ENCODE results near the gene C1QTNF9.
"Not testable (repeated sequence)": the region's sequence is repeated elsewhere in the genome, so short reads cannot be mapped to it uniquely, and the experiment has no call there.

The C1QTNF9 gene

DNA sequence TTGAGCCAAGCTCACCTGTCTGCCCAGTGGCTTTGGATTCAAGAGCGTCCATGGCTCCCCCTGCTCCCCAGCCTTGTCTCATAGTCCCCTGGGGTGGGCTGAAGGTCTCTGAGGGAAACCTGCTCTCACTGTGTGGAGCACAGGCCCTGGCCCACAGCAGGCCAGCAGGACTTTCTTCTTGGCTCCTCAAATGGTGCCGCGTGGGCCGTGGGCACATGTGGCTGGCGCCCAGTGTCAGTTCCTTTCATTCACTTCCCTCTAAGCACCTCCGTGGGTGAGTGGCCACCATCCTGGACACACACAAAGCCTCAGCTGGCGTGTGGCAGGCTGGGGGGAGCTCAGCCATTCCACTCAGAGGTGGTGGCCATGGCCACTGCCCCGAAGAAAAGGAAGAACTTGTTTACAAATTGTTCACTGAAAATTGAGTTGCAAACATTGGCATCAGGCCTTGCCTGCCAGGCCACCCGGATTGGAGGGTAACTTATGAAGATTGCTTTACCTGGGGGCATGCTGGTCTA is 53.1 kb downstream of the C1QTNF9 start:
- DNase-seq (ENCODE audit: low spot score): no peak

DNA sequence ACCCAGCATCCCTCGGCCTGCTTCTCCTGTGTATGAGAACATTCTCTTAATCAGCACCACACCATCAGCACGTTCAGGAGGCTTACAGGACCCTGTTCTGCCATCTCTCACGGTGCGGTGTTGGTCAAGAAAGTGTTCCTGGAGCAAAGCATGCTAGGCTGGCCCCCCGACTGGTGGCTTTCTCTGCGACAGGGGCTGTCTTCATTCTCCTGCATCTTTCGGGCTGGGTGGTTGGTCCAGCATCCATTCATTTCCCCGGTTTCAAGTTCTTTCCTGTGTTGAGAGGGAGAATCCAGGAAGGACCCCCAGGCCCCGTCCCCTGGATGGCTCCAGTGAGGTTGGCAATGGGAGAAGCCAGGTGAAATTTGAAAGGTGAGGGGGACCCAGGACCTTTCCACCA is 55.8 kb downstream of the C1QTNF9 start:
- DNase-seq (ENCODE audit: low spot score): no peak

DNA sequence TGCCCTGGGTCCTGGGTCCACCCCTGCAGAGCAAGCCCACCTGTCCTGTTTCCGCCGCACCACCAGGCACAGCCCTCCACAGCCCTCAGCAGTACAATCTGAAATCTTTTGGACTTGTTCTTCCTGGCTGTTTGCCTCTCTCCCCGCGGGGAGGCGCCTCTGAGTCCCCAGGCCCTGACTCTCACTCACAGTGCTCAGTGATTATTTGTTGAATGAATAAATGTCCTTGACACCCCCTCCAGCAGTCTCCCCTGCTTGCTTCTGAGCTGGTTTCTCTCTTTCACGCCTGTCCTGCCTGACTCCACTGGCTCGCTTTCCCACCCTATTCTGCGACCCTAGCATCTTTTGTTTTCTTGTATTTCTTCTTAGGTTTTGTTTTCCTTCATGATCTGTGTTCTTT is 56.9 kb downstream of the C1QTNF9 start:
- not testable (repeated sequence) for DNase-seq (ENCODE audit: low spot score)

DNA sequence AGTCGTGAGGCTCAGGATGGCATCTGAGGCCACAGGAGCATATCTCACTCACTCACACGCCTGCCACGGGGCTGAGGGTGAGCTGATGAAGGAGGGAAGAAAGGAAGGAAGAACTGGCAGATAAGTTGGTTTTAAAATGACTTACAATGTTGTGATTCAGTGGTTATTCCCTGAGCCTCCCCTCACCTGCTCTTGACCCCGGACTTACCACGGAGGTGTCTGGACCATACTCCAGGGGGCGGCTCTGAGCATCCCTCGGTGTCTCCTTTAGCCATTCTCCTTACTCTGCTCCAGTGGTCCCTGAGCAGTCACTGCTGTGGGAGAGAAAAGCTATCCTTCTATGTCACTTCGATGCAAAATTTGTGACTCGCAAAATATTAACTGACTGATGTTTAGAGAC is 61.9 kb downstream of the C1QTNF9 start:
- DNase-seq (ENCODE audit: low spot score): not testable (repeated sequence)
